ENCODE results near the gene VCPKMT.

VCPKMT gene

GRCh38 chr14:50063876-50064420 is 52.4 kb downstream of the VCPKMT start:
- DNase-seq = no peak

DNA sequence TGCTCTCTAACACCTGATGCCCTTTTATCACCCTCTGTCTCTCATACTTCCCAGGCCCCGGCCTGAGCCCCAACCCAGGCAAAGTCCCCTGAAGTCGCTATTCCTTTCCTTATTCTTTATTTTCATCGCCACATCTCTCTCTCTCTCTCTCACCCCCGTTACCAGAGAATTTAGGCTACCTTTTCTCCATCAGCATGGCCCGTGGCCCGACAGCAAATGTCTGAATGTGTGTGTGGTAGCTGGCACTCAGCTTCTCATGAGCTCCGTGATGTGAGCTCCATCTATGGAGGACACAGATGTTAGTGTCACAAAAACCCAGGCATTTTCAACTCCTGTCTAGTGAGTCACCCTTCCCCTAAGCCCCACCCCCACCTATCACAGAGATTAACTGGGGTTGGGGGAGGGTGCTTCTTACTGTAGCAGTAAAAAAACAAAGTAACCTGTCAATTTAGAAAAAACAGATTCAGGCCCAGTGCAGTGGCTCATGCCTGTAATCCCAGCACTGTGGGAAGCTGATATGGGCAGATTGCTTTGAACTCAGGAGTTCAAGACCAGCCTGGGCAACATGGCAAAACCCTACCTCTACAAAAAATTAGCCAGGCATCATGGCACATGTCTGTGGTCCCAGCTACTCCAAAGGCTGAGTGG is 53.8 kb downstream of the VCPKMT start:
- DNase-seq = no peak

DNA sequence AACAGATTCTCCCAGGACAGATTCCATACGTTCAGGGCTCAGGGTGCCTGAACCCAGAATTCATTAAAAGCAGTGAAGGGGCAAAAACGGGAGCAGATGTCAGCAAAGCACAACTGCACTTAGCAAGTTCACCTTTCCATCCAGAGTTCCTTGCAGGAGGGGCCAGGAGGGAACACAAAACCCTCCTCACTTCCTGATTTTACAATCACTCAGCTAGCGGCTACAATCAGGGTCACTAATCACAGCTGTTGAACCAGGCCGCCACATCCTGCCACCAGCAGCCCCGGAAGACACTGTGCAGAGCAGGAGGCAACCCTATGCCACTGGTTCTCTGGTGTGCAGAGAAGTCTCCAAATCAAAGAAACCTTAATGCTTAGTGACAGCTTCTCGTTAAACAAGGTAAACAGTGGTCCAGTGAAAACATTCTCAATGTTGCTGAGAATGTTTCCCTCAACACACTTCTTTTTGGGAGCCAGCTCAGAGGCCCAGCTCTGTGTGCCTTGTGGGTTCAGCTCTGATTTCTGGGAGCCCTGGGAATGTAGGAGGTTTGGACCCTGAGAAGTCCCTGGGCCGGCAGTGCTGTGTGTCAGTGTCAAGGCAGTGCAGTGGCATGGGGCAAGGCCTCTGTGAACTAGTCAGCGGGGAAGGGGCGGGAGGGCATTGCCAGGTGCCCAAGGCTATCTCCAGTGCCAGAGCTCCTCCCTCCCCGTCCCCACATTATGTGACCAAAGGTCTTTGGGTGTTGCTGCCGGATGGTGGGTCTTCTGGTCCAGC is 54.5 kb downstream of the VCPKMT start:
- DNase-seq = no peak

DNA sequence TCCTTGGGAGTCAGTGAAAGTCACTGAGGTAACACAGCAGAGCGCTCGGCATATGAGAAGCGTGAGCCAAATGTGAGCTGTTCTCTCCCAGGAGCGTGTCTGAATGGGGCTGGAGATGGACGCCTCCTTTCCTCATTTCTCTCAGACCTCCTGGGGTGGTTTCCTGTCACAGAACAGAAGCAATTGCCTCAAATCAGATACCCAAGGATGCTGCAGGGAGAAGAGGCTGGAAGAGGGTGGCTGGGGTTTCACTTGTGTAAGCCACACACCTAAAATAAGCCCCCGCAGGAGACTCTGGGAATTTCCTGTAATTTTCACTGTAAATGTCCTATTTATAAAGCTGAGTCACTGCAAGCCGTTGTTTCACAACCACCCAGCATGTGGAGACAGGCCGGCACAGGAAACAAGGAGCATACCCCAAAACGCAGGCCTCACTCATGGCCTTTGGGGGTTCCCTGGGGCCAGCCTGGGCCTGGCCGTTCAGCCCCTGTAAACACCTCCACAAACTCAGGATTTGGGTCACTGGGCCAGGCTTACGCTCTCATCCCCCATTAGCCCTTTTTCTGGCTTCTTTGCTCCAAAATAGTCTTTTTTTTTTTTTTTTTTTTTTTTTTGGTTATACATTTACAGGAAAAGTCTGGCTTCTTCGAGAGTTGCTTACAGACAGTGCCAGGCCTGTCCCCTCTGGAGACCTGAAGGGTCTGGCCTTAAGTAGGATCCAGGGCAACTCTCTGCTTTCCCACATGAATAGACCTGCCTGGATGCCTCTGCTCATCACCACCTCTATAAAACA is 55.3 kb downstream of the VCPKMT start:
- DNase-seq = no peak

DNA sequence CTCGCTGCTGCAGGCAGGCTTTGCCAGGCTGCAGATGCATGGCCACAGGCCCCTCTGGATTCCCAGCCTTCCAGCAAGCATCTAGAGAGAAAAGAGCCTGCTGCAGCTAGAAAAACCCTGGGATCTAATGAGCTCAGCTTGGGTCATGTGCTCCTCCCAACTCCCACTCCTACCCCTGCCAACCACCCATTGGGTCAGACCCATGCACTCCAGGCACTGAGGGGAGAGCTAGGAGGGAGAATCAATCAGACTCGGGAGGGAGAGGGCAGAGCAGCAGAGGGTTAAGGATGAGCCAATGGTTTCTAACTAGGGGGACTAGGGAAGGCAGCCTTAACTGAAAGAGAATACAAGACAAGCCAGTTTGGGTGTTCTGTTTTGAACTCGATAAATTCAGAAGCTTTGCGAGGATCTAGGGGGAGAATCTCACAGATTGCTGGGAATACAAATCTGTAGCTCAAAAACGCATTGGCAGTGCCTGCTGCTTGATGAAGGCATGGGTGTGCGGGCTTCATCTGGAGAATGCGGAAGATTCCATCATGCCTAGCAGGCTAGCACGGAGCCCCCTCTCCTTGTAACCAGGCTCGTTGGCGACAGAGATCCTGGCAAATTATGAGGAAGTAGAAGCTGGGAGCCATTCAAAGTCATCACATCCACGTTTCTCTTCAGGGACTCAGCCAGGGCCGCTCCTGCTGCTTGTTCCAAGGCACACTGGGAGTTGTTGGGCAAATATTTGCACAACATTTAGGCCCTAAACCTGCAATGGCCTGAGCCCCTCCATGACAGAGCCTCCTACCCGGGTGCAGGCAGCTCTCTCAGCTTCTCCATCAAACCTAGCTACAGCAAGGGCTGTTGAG is 56.4 kb downstream of the VCPKMT start:
- no peak for DNase-seq
